Measurements from ENCODE around the gene HOXC6.

Gene HOXC6

DNA sequence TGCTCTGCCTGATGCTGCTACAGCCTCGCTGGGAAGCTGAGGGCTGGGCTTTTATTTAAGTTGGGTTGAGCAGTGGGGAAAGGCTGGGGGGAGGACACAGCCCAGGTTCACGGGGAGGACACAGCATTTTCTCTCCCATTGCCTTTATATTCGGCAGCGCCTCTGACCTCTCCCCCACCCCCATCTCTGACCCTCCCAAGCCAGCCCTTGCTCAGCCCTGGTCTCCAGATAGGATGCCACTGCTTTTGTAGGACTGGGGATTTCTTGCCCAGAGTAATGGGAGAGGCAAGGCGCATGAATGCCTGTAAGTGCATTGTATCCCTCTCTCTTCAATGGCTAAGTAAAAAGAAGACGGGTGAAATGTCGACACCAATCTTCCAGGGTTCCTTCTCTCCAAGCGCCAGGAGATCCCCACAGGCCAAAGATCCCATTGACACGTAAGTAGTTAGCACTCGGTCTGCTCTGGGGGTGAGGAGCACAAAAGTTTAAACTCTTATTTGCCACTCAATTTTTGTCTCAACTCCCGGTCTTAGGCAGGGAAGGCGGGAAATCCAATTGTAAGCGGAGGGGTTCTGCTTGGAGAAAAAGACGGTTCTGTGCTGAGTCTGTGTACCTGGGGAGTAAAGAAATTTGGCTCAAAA, 30.0 kb downstream of the HOXC6 start:
- no peak for DNase-seq (ENCODE audit: extremely low read depth, insufficient read length)
- Histone ChIP-seq H3K36me3 (ENCODE audit: control insufficient read depth, insufficient read depth, low read length) (no peaks in the 10 kb centered on the region), H3K27me3 (replicated peaks; ENCODE audit: control insufficient read depth, insufficient read depth, low read length) (no peaks in the 10 kb centered on the region), H3K4me3 (replicated peaks; ENCODE audit: low read depth, low read length) (no peak overlapping the region)
- no peak for TF ChIP-seq CTCF (IDR thresholded peaks at IDR 0.05; ENCODE audit: insufficient read depth, low read length, poor library complexity, severe bottlenecking)

DNA sequence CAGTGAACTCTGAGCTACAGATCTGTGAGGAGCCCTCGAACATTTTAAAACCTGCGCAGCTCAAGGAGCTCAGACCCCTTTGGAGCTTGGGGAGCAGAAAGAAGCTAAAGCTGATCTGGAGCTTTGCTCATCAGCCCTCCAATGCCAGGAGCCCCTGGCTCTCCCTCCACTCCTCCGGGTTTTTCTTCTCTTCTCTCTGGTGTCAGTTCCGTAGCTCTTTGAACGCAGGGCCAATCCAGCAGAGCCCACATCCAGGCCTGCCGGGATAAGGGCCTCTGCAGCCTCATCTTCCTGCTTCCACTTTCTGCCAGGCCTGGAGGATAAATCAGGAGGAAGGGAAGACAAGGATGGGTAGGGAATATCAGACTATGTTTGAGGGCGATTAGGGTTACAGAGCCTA, 31.4 kb downstream of the HOXC6 start:
- DNase-seq (ENCODE audit: extremely low read depth, insufficient read length) = no peak
- Histone ChIP-seq H3K4me3 (replicated peaks; ENCODE audit: low read depth, low read length) (no peak overlapping the region), H3K27me3 (replicated peaks; ENCODE audit: control insufficient read depth, insufficient read depth, low read length) (no peaks in the 10 kb centered on the region), H3K36me3 (ENCODE audit: control insufficient read depth, insufficient read depth, low read length) (no peaks in the 10 kb centered on the region)
- TF ChIP-seq CTCF (IDR thresholded peaks at IDR 0.05; ENCODE audit: insufficient read depth, low read length, poor library complexity, severe bottlenecking) = no peak

DNA sequence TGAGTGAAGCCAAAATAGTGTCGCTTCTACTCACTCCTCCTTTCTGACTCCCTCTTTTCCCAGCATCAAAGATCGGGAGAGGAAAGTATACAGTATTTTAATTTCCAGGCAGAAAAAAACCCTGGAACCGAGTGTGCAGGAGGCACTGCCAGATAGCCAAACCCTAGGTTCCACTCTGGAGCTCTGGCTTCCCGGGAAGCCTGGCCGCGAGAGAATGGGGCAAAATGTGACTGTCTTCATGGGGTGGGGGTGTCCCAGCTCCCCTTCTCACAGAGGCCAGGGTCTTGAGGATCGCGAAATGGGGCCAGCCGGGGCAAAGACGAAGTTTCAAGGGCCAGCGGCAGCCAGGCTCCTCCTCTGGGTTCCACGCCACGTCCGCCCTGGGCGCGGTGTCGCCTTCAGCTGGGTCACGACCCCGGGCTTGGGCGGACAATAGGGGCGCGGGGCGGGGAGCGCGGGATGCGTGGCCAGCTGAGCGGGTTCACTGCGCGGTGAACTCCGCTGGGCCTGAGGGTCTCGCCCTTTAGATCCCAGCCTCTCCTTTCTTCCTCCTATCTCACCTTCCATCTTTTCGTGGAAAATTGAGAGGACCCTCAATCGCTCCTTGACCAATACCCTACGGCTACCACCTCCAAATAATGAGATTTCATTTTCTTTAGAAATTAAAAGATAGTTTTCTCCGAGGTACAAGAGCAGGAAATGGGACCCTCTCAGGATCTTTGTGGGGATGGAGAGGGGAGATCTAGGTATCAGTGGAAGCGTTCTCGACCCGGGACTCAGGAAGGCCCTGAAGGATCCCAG, 32.1 kb downstream of the HOXC6 start:
- Histone ChIP-seq H3K36me3 (ENCODE audit: control insufficient read depth, insufficient read depth, low read length) (no peaks in the 10 kb centered on the region), H3K4me3 (replicated peaks; ENCODE audit: low read depth, low read length) (no peak overlapping the region), H3K27me3 (replicated peaks; ENCODE audit: control insufficient read depth, insufficient read depth, low read length) (no peaks in the 10 kb centered on the region)
- DNase-seq (ENCODE audit: extremely low read depth, insufficient read length) = no peak
- no peak for TF ChIP-seq CTCF (IDR thresholded peaks at IDR 0.05; ENCODE audit: insufficient read depth, low read length, poor library complexity, severe bottlenecking)

DNA sequence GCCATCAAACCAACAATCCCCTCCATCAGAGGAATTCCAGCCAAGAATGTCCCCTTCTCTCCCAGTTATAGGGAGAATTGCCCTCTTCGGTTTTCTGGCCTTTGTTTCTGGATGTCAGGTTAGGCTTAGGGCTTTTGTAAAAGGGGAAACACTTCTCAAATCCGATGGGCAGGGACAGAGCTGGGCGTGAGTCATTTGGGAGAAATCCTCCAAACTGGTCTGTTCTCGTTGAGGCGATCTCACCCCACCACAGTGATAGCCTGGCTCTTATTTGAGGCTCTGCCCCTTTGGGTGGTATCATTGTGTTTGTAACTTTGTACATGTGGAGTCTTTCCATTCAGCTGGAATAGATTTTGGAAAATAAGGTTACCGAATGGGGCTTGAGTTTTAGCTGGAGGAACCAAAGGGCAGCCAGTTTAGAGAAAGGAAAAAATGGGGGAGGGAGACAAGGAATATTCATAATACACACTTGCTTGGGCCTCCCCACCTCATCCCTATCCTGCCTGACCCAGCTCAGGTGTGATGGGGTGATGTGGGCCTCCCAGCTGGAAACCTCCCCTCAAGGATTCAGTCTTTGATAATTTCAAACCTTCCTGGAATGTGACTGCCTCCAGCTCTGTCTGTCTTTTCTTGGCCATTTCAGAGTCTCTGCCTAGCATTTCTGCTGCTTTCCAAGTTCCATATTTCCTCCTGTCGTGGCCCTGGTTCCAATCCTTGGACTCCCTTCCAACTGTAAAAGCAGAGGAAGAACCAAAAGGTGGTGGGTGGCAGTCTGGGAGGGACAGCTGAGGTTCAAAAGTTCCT, 32.9 kb downstream of the HOXC6 start:
- no peaks in the 10 kb centered on the region for H3K27me3 ChIP-seq (replicated peaks; ENCODE audit: control insufficient read depth, insufficient read depth, low read length)
- TF ChIP-seq CTCF (IDR thresholded peaks at IDR 0.05; ENCODE audit: insufficient read depth, low read length, poor library complexity, severe bottlenecking) = no peak

GRCh38 chr12:54065677-54066076, 37.4 kb downstream of the HOXC6 start:
- H3K36me3 ChIP-seq (ENCODE audit: control insufficient read depth, insufficient read depth, low read length) = no peaks in the 10 kb centered on the region
- no peaks in the 10 kb centered on the region for H3K27me3 ChIP-seq (replicated peaks; ENCODE audit: control insufficient read depth, insufficient read depth, low read length)
- no peak for TF ChIP-seq CTCF (IDR thresholded peaks at IDR 0.05; ENCODE audit: insufficient read depth, low read length, poor library complexity, severe bottlenecking)
- no peak for DNase-seq (ENCODE audit: extremely low read depth, insufficient read length)
- no peak overlapping the region for H3K4me3 ChIP-seq (replicated peaks; ENCODE audit: low read depth, low read length)

More for the DNA sequence above, 32.9 kb downstream of the HOXC6 start:
- no peak for DNase-seq (ENCODE audit: extremely low read depth, insufficient read length)
- Histone ChIP-seq H3K4me3 (replicated peaks; ENCODE audit: low read depth, low read length) (no peak overlapping the region), H3K36me3 (ENCODE audit: control insufficient read depth, insufficient read depth, low read length) (no peaks in the 10 kb centered on the region)
